ENCODE results near the gene STXBP4. TPM values are rescaled to one million over a fixed set of nuclear protein-coding genes. Genes with fewer than 3 reads are reported as not detected.

STXBP4 gene
- total RNA-seq, 1 experiment from 2014 or later = 12.0 TPM

- TF ChIP-seq ATF6 (CRISPR knock-in tag; IDR thresholded peaks at IDR 0.05) = no peak
- no peak for TF ChIP-seq E2F4 (CRISPR knock-in tag; IDR thresholded peaks at IDR 0.05; ENCODE audit: borderline replicate concordance, low read depth)
- no peak for TF ChIP-seq CREB1 (CRISPR knock-in tag; IDR thresholded peaks at IDR 0.05)
- no peak for TF ChIP-seq ZNF121 (CRISPR knock-in tag; IDR thresholded peaks at IDR 0.05)
- no peak for TF ChIP-seq ZNF138 (CRISPR knock-in tag; conservative IDR thresholded peaks at IDR 0.05)
- no peak for TF ChIP-seq HMGA2 (CRISPR knock-in tag; IDR thresholded peaks at IDR 0.05)
- no peak for TF ChIP-seq RELA (CRISPR knock-in tag; IDR thresholded peaks at IDR 0.05; ENCODE audit: borderline replicate concordance)
- no peak for TF ChIP-seq FOXK1 (CRISPR knock-in tag; IDR thresholded peaks at IDR 0.05)
- no peak for TF ChIP-seq ARID4B (CRISPR knock-in tag; IDR thresholded peaks at IDR 0.05; ENCODE audit: borderline replicate concordance)
- no peak for TF ChIP-seq ZNF423 (CRISPR knock-in tag; IDR thresholded peaks at IDR 0.05)
- no peak for TF ChIP-seq GRHL2 (CRISPR knock-in tag; IDR thresholded peaks at IDR 0.05; ENCODE audit: insufficient replicate concordance, severe bottlenecking)
- TF ChIP-seq ZNF396 (CRISPR knock-in tag; IDR thresholded peaks at IDR 0.05; ENCODE audit: borderline replicate concordance) = no peak
Measured at GRCh38 chr17:54920819-54921218, 47.7 kb upstream of the STXBP4 start (continued).

- ChIA-PET CTCF (no interaction called here), POLR2A (no interaction called here)
- Mint-ChIP-seq H3K36me3 (peaks cover 49% of the 10 kb centered on the region), H3K27ac (no peak overlapping the region), H3K4me1 (peaks cover 22% of the 10 kb centered on the region), H3K27me3 (ENCODE audit: low read depth) (no peaks in the 10 kb centered on the region), H3K9me3 (no peaks in the 10 kb centered on the region), H3K4me3 (no peak overlapping the region)
- ATAC-seq = no peak
- TF ChIP-seq MXD4 (CRISPR knock-in tag; IDR thresholded peaks at IDR 0.05; ENCODE audit: borderline replicate concordance) (no peak), IRF1 (CRISPR knock-in tag; IDR thresholded peaks at IDR 0.05) (no peak), NR1H2 (CRISPR knock-in tag; IDR thresholded peaks at IDR 0.05) (no peak), NFE2L1 (CRISPR knock-in tag; IDR thresholded peaks at IDR 0.05) (no peak), TCF7 (CRISPR knock-in tag; IDR thresholded peaks at IDR 0.05; ENCODE audit: low read depth) (no peak), TEAD1 (CRISPR knock-in tag; IDR thresholded peaks at IDR 0.05) (no peak), MYBL2 (CRISPR knock-in tag; IDR thresholded peaks at IDR 0.05) (no peak), E2F4 (CRISPR knock-in tag; IDR thresholded peaks at IDR 0.05; ENCODE audit: borderline replicate concordance, low read depth) (no peak), ZNF317 (CRISPR knock-in tag; IDR thresholded peaks at IDR 0.05; ENCODE audit: borderline replicate concordance, low read depth) (no peak), ZNF416 (CRISPR knock-in tag; IDR thresholded peaks at IDR 0.05) (no peak), PREB (CRISPR knock-in tag; IDR thresholded peaks at IDR 0.05; ENCODE audit: borderline replicate concordance) (no peak), ZMAT4 (CRISPR knock-in tag; IDR thresholded peaks at IDR 0.05) (no peak)
- DNase-seq (ENCODE audit: low spot score) = no peak
Measured at GRCh38 chr17:54924405-54924804, 44.2 kb upstream of the STXBP4 start.

Measured in WTC11 (cell line).